D721Med (cell line): ENCODE results near the gene FOXR1.
"Not testable (repeated sequence)": the region's sequence is repeated elsewhere in the genome, so short reads cannot be mapped to it uniquely, and the experiment has no call there.

Experiments
- DNase-seq: peaks from one replicate; pipeline ENCODE4 v3.0.0; 2011; ENCODE audit warnings: low spot score; ENCODE audit not compliant: insufficient read length
- FAIRE-seq: peaks from 2 replicates; lab custom pipeline; 2011; peaks lifted over from hg19 to GRCh38; lab: Jason Lieb, UNC
- TF ChIP-seq, protein P1 (sequence below): IDR thresholded peaks from 2 replicates; pipeline ENCODE4 v1.5.1; 2012; ENCODE audit warnings: mild to moderate bottlenecking, control low read depth; ENCODE audit not compliant: insufficient read depth; ENCODE audit errors: missing control alignments

Gene FOXR1

GRCh38 chr11:119015054-119015611 is 43.6 kb downstream of the FOXR1 start:
- FAIRE-seq (no peak), DNase-seq (no peak)
- TF ChIP-seq, protein P1, sequence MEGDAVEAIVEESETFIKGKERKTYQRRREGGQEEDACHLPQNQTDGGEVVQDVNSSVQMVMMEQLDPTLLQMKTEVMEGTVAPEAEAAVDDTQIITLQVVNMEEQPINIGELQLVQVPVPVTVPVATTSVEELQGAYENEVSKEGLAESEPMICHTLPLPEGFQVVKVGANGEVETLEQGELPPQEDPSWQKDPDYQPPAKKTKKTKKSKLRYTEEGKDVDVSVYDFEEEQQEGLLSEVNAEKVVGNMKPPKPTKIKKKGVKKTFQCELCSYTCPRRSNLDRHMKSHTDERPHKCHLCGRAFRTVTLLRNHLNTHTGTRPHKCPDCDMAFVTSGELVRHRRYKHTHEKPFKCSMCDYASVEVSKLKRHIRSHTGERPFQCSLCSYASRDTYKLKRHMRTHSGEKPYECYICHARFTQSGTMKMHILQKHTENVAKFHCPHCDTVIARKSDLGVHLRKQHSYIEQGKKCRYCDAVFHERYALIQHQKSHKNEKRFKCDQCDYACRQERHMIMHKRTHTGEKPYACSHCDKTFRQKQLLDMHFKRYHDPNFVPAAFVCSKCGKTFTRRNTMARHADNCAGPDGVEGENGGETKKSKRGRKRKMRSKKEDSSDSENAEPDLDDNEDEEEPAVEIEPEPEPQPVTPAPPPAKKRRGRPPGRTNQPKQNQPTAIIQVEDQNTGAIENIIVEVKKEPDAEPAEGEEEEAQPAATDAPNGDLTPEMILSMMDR: peak; percentile 7

- DNase-seq (no peak), FAIRE-seq (no peak)
- TF ChIP-seq, protein P1: no peak
These were observed 44.9 kb downstream of the FOXR1 start for GRCh38 chr11:119016216-119017009.

- not testable (repeated sequence) for DNase-seq, FAIRE-seq
These were observed 45.8 kb downstream of the FOXR1 start for GRCh38 chr11:119017377-119017776.

DNA sequence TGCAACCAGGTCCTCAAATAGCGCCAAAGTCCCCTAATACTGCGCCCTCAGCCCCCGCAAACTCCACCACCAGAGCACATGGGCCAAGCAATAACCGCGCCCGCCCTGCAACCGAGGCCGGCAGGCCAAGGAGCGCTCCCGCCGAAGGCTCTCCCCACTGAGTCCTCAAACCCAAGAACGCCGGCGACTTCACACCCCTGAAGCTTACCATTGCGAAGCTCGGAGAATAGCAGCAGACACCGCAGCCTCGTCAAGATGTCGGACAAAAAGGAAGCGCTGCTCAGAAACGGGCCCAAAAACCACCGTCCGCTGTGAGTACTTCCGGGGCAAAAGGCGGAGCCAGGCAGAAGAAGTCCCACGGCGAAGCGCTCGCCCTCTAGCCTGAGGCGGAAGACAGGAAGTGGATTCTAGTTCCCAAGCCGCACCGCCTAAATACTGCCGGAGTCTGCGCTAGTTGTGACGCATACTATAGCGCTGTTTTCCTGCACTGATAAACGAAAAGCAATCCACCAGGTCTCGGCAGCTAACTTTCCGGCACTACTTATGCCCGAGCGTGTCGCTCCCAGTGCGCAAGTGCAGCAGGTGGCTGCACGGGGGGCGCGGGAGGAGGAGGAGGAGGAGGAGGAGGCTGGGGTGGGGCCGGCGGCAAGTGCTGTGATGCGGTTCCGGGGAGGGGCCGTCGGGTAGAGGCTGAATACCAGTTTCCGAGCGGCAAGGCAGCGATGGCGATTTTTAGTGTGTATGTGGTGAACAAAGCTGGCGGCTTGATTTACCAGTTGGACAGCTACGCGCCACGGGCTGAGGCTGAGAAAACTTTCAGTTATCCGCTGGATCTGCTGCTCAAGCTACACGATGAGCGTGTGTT is 46.7 kb downstream of the FOXR1 start, which contains the start of the genes RPS25 and TRAPPC4:
TSS of gene RPS25 (minus strand) at position 270 of the 865 bp plus-strand sequence. CDS start at position 211, 59 bp downstream.
TSS of gene TRAPPC4 (plus strand) at position 693 of the 865 bp plus-strand sequence. CDS start at position 723, 30 bp downstream.
- TF ChIP-seq, protein P1: no peak
- no peak for FAIRE-seq
- DNase-seq: peak; percentile 90

DNA sequence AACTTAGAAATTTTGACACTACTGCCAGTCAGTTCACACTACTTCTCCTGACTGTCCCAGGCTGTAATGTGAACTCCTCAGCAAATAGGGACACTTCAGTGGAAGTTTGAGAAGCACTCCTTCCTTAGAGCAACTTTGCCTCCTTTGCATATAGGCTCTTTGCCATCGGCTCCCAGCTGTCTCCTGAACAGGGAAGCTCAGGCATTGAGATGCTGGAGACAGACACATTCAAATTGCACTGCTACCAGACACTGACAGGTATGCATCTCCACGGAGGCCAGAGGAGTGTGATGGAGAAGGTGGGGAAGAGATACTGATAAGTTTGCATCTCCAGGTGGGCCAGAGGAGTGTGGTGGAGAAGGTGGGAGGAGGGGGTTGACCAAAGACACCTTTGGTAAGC is 48.4 kb downstream of the FOXR1 start:
- TF ChIP-seq, protein P1: no peak
- no peak for FAIRE-seq
- DNase-seq: no peak

DNA sequence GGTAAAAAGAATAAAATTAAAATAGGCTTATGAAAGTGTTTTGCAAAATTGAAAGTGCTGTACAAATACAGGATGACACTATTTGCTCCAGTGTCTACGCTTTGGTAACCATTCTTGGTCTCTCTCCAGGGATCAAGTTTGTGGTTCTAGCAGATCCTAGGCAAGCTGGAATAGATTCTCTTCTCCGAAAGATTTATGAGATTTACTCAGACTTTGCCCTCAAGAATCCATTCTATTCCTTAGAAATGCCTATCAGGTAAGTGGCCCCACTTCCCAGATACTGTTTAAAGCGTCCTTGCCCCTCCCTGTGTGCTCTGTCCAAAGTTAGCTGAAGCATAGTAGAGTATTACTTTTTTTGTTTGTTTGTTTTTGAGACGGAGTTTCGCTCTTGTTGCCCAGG is 50.1 kb downstream of the FOXR1 start:
- DNase-seq (no peak), FAIRE-seq (no peak)
- TF ChIP-seq, protein P1: no peak

GRCh38 chr11:119023741-119024140 is 52.2 kb downstream of the FOXR1 start:
- DNase-seq (no peak), FAIRE-seq (no peak)
- TF ChIP-seq, protein P1: no peak
